Stimulated activated CD8-positive, alpha-beta memory T cell treated with anti-CD3 and anti-CD28 coated beads, Interleukin-15, amount 100 ng/mL, for 24 hours (primary cell): ENCODE results near the gene CDK2AP2.
"Not testable (repeated sequence)": the region's sequence is repeated elsewhere in the genome, so short reads cannot be mapped to it uniquely, and the experiment has no call there.

Source experiments
- DNase-seq: peaks from one replicate; pipeline ENCODE4 v3.0.0-alpha.2; 2020; ENCODE audit warnings: low read depth

Gene CDK2AP2

GRCh38 chr11:67523556-67524479 is 15.9 kb upstream of the CDK2AP2 start:
- DNase-seq: no peak

- DNase-seq: no peak
These were observed 15.0 kb upstream of the CDK2AP2 start, which contains the start of gene CABP2 for GRCh38 chr11:67522844-67523555. TSS of gene CABP2 (minus strand) at chr11:67523446. CDS start at chr11:67523326, 120 bp downstream.

- no peak for DNase-seq
These were observed 14.4 kb upstream of the CDK2AP2 start for GRCh38 chr11:67522338-67522737.

- no peak for DNase-seq
These were observed 14.0 kb upstream of the CDK2AP2 start for GRCh38 chr11:67521924-67522323.

GRCh38 chr11:67520856-67521824 is 13.2 kb upstream of the CDK2AP2 start:
- DNase-seq: no peak

GRCh38 chr11:67519726-67520125 is 11.8 kb upstream of the CDK2AP2 start:
- no peak for DNase-seq

- DNase-seq: no peak
These were observed 10.0 kb upstream of the CDK2AP2 start for GRCh38 chr11:67517784-67518552.

GRCh38 chr11:67516806-67517205 is 8.8 kb upstream of the CDK2AP2 start:
- DNase-seq: no peak

- no peak for DNase-seq
These were observed 6.2 kb upstream of the CDK2AP2 start for GRCh38 chr11:67514116-67514515.

- DNase-seq: not testable (repeated sequence)
These were observed 3.6 kb upstream of the CDK2AP2 start for GRCh38 chr11:67511558-67511957.

- DNase-seq: no peak
These were observed 2.0 kb upstream of the CDK2AP2 start for GRCh38 chr11:67510023-67510345.

GRCh38 chr11:67508486-67509121 is 642 bp upstream of the CDK2AP2 start:
- peak; percentile 98 for DNase-seq

- no peak for DNase-seq
These were observed 609 bp downstream of the CDK2AP2 start for GRCh38 chr11:67507242-67507863.

GRCh38 chr11:67506426-67507051 is 1.4 kb downstream of the CDK2AP2 start:
- no peak for DNase-seq

GRCh38 chr11:67505605-67506396 is 2.2 kb downstream of the CDK2AP2 start:
- peak; percentile 82 for DNase-seq

- DNase-seq: peak; percentile 54
These were observed 2.9 kb downstream of the CDK2AP2 start, which contains the start of gene PITPNM1 for GRCh38 chr11:67504950-67505581. TSS of gene PITPNM1 (minus strand) at chr11:67505363. CDS start at chr11:67504180, 1,183 bp downstream.

GRCh38 chr11:67504005-67504949 is 3.7 kb downstream of the CDK2AP2 start:
- no peak for DNase-seq
